Skeletal muscle satellite cell (primary cell): Measurements from ENCODE around the gene FBLN1.

Experiments used
- H3K27me3 ChIP-seq: 2 replicates; pipeline ENCODE4 v1.7.0; 2013; ENCODE audit warnings: low read length; ENCODE audit not compliant: control insufficient read depth, insufficient read depth
- H3K36me3 ChIP-seq: 2 replicates; pipeline ENCODE4 v1.7.0; 2013; ENCODE audit warnings: mild to moderate bottlenecking, control low read depth, low read length; ENCODE audit not compliant: insufficient read depth
- H3K4me1 ChIP-seq: 2 replicates; pipeline ENCODE4 v1.7.0; 2013; ENCODE audit warnings: low read length; ENCODE audit not compliant: control insufficient read depth, insufficient read depth
- H3K4me2 ChIP-seq: 2 replicates; pipeline ENCODE4 v1.7.0; 2013; ENCODE audit warnings: mild to moderate bottlenecking, low read length
- H3K4me3 ChIP-seq: 2 replicates; pipeline ENCODE4 v1.7.0; 2013; ENCODE audit warnings: low read length
- H3K9ac ChIP-seq: 2 replicates; pipeline ENCODE4 v1.7.0; 2013; ENCODE audit warnings: mild to moderate bottlenecking, low read depth, low read length, moderate library complexity
- H3K9me3 ChIP-seq: replicated peaks from 2 replicates; pipeline ENCODE4 v1.7.0; 2013; ENCODE audit warnings: mild to moderate bottlenecking, control low read depth, low read length

Gene FBLN1

DNA sequence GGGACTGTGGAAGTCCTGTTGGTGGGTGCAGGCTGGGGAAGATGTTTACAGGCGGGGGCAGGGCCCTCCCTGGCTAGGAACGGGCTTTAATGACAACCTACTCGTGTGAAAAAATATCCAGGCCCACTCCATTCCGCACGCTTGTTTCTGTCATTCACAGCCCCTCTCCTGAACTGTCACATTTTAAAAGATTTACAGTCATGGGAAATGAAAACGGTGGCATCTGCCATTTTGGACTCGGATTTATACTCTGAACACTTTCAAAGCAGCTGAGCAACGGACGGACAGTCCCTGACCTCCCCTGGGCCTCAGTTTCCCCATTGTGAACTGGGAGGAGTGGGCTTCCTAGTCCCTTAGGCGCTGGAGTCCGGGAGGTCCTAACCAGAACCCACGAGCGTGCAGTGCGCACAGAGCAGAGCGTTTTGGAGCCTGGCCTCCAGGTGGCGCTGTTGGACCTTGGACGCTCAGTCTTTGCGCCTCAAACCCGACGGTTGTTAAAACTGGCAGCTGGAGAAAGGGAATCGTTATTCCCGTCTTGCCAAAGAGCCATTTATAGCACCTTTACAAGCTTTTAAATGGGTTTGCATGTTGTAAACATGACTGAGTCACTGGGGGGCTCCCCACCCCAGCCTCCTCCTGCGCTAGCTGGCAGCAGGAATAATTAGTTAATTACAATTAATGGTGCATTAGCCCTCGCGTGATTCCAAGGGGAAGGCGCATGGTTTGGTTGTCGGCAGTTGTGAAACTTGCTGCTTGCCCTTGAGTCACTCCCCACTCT is 75.3 kb downstream of the FBLN1 start:
- H3K9ac ChIP-seq = no peak overlapping the region
- no peak overlapping the region for H3K4me3 ChIP-seq

GRCh38 chr22:45578524-45579147 is 76.0 kb downstream of the FBLN1 start:
- Histone ChIP-seq H3K9ac (no peak overlapping the region), H3K36me3 (no peaks in the 10 kb centered on the region), H3K4me1 (no peaks in the 10 kb centered on the region)

More for the DNA sequence above, 75.3 kb downstream of the FBLN1 start:
- H3K4me2 ChIP-seq = peak overlapping the region; percentile 40
- H3K9me3 ChIP-seq = no peaks in the 10 kb centered on the region
- H3K4me1 ChIP-seq = no peaks in the 10 kb centered on the region
- no peaks in the 10 kb centered on the region for H3K36me3 ChIP-seq
- H3K27me3 ChIP-seq = no peaks in the 10 kb centered on the region

GRCh38 chr22:45579306-45579705 is 76.6 kb downstream of the FBLN1 start:
- Histone ChIP-seq H3K9me3 (no peaks in the 10 kb centered on the region), H3K27me3 (no peaks in the 10 kb centered on the region), H3K4me1 (no peaks in the 10 kb centered on the region), H3K4me3 (no peak overlapping the region), H3K4me2 (no peak overlapping the region), H3K9ac (no peak overlapping the region), H3K36me3 (no peaks in the 10 kb centered on the region)

More at GRCh38 chr22:45578524-45579147, 76.0 kb downstream of the FBLN1 start:
- H3K4me2 ChIP-seq = no peak overlapping the region
- H3K27me3 ChIP-seq = no peaks in the 10 kb centered on the region
- no peak overlapping the region for H3K4me3 ChIP-seq
- H3K9me3 ChIP-seq = no peaks in the 10 kb centered on the region

GRCh38 chr22:45579806-45580725 is 77.4 kb downstream of the FBLN1 start:
- no peak overlapping the region for H3K4me3 ChIP-seq
- no peaks in the 10 kb centered on the region for H3K36me3 ChIP-seq
- H3K4me2 ChIP-seq = no peak overlapping the region
- no peaks in the 10 kb centered on the region for H3K27me3 ChIP-seq
- no peak overlapping the region for H3K9ac ChIP-seq
- no peaks in the 10 kb centered on the region for H3K9me3 ChIP-seq
- no peaks in the 10 kb centered on the region for H3K4me1 ChIP-seq

DNA sequence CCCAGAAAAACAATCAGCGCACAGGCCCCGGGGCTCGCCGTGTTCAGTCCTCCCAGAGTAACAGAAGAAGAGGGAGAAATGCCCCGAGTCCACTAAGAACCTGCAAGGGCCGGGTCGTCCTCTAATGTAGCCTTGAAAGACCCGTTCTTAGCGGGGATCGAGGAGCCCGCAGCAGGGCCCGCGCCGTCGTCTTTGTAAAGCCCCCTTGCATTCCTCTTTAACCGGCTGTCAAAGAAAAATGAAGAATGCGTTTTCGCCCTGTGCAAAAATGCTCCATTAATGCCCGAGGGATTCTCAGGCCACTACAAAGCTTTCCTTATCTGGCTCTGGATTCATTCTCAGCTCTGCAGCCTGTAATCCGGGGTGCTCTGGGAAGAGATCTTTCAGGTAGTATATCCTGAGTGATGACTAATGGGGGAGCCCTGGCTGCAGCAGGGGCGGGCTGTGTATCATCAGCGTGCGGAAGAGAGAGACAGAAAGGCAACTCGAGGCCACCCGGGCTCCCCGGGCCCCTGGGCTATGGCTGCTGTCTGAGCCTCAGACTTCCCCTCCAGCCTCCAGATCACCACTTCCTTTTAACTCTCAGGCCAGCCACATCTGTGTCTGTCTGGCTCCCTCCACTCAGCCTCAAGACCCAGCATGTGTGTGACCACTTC is 78.2 kb downstream of the FBLN1 start:
- H3K4me3 ChIP-seq = no peak overlapping the region
- no peaks in the 10 kb centered on the region for H3K9me3 ChIP-seq
- no peaks in the 10 kb centered on the region for H3K27me3 ChIP-seq
- H3K36me3 ChIP-seq = no peaks in the 10 kb centered on the region
- H3K4me2 ChIP-seq = no peak overlapping the region
- H3K9ac ChIP-seq = no peak overlapping the region
- H3K4me1 ChIP-seq = no peaks in the 10 kb centered on the region

DNA sequence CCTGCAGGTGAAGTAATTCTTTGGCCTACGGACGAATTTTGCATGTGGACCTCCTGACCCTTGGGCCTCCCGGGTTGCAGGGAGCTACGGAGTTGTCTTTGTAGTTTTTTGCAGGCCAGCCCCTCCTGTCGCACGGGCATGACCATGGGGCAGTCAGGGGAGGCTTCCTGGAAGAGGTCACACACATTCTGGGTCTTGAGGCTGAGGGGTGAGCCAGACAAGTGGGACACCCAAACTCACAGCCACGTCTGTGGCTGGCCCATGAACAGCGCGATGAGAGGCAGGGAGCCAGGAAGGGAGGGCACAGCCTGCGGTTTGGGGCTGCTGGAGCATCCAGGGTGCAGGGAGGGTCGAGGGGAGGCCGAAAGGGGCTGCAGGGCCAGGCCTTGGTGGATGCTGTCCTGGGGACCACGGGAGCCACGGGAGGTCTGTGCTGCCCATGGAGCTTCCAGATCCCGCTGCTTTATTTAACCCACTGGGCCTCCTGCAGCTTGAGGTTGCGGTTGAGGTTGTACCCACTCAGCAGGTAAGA is 78.9 kb downstream of the FBLN1 start:
- no peaks in the 10 kb centered on the region for H3K36me3 ChIP-seq
- H3K9ac ChIP-seq = no peak overlapping the region
- no peak overlapping the region for H3K4me2 ChIP-seq
- H3K4me1 ChIP-seq = no peaks in the 10 kb centered on the region
- no peaks in the 10 kb centered on the region for H3K9me3 ChIP-seq
- no peaks in the 10 kb centered on the region for H3K27me3 ChIP-seq
- H3K4me3 ChIP-seq = no peak overlapping the region

- H3K27me3 ChIP-seq = no peaks in the 10 kb centered on the region
- H3K4me3 ChIP-seq = no peak overlapping the region
- no peaks in the 10 kb centered on the region for H3K9me3 ChIP-seq
- no peak overlapping the region for H3K9ac ChIP-seq
- H3K4me1 ChIP-seq = no peaks in the 10 kb centered on the region
- H3K36me3 ChIP-seq = no peaks in the 10 kb centered on the region
- no peak overlapping the region for H3K4me2 ChIP-seq
These were observed 79.7 kb downstream of the FBLN1 start for GRCh38 chr22:45582236-45582954.

- H3K4me3 ChIP-seq = no peak overlapping the region
- no peaks in the 10 kb centered on the region for H3K36me3 ChIP-seq
- H3K9ac ChIP-seq = no peak overlapping the region
- H3K4me1 ChIP-seq = no peaks in the 10 kb centered on the region
- H3K9me3 ChIP-seq = no peaks in the 10 kb centered on the region
- H3K4me2 ChIP-seq = no peak overlapping the region
- no peaks in the 10 kb centered on the region for H3K27me3 ChIP-seq
These were observed 80.3 kb downstream of the FBLN1 start for GRCh38 chr22:45582955-45583320.

DNA sequence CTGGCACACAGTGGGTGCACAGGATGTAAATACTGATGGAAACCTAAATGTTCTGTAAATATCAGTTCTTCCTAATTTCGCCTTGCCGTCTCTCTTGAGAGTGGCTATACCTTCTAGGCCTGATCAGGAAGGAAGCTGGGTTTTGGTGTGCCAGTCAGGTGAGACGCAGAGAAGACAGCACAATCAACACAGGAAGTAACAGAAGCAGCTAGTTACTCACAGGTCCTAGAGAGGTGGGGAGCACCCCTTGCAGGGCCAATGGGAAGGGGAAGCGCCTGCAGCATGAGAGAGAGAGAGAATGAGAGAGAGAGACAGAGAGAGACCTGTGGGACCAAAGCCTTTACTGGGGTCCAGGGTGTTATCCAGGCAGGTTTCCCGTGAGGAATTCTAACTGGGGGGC is 80.8 kb downstream of the FBLN1 start:
- no peaks in the 10 kb centered on the region for H3K36me3 ChIP-seq
- H3K27me3 ChIP-seq = no peaks in the 10 kb centered on the region
- H3K4me2 ChIP-seq = no peak overlapping the region
- no peaks in the 10 kb centered on the region for H3K9me3 ChIP-seq
- no peak overlapping the region for H3K9ac ChIP-seq
- H3K4me1 ChIP-seq = no peaks in the 10 kb centered on the region
- no peak overlapping the region for H3K4me3 ChIP-seq

- Histone ChIP-seq H3K4me2 (no peak overlapping the region), H3K9me3 (no peaks in the 10 kb centered on the region), H3K27me3 (no peaks in the 10 kb centered on the region), H3K36me3 (no peaks in the 10 kb centered on the region), H3K4me1 (no peaks in the 10 kb centered on the region), H3K4me3 (no peak overlapping the region), H3K9ac (no peak overlapping the region)
These were observed 81.5 kb downstream of the FBLN1 start for GRCh38 chr22:45584121-45584570.
